ENCODE measurements around the gene PRM3. TPM values are rescaled to one million over a fixed set of nuclear protein-coding genes. Genes with fewer than 3 reads are reported as not detected.

The PRM3 gene
- total RNA-seq, 1 experiment from 2014 or later, result not detected

DNA sequence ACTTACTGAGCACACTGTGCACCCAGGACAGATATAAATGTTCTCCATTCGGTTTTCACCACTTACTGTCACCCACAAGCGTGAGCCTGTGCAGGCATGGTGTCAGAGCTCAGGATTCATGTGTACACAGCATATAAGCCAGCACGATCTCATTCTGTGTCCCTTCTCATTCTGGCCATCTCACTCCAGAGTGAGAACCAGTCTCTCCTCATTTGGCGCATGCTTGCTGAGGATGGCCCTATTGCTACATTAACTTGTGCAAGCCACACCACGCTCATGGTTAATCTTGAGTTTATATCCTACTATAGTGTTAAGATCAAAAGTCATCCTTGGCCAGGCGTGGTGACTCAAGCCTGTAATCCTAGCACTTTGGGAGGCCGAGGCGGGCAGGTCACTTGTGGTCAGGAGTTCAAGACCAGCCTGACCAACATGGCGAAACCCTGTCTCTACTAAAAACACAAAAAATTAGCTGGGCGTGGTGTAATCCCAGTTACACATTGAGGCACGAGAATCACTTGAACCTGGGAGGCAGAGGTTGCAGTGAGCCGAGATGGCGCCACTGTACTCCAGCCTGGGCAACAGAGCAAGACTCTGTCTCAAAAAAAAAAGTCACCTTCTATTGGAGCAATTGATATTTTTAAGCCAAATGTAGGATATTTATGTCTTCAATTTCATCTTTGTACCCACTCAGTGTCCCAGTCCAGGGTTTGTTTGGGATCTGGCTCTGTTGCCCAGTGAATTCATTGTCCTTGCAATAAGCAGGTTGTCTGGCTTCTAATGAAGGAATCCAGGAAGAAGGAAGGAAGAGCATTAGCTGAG is 38.3 kb downstream of the PRM3 start:
- Histone ChIP-seq H3K9me3 (ENCODE audit: control insufficient read depth, low read depth, low read length) (no peaks in the 10 kb centered on the region), H4K8ac (replicated peaks; ENCODE audit: insufficient read length, low read depth, low read length) (no peak overlapping the region), H3K18ac (ENCODE audit: insufficient read length, low read depth, low read length) (no peak overlapping the region), H2BK120ac (ENCODE audit: low read depth, low read length, poor library complexity, severe bottlenecking) (no peak overlapping the region), H3K4ac (ENCODE audit: low read depth, low read length) (no peak overlapping the region), H3K4me2 (ENCODE audit: insufficient read depth, insufficient read length, low read length) (no peak overlapping the region), H3K23ac (ENCODE audit: insufficient read length, low read depth, low read length) (no peak overlapping the region), H2AFZ (ENCODE audit: low read length) (no peak overlapping the region), H3K4me1 (ENCODE audit: insufficient read depth, low read length) (no peaks in the 10 kb centered on the region), H3T11ph (ENCODE audit: low read length) (no peak overlapping the region), H2AK5ac (ENCODE audit: insufficient read length, low read length) (no peak overlapping the region), H3K27ac (ENCODE audit: insufficient read length, low read depth, low read length) (no peak overlapping the region), H2BK12ac (ENCODE audit: insufficient read length, low read depth, low read length) (no peak overlapping the region), H4K91ac (ENCODE audit: insufficient read length, low read depth, low read length) (no peak overlapping the region), H2BK20ac (ENCODE audit: low read depth, low read length, poor library complexity, severe bottlenecking) (no peak overlapping the region), H3K79me2 (ENCODE audit: insufficient read depth, low read length) (no peaks in the 10 kb centered on the region), H3K79me1 (ENCODE audit: insufficient read depth, low read depth, low read length, poor library complexity, severe bottlenecking) (no peaks in the 10 kb centered on the region), H3K23me2 (ENCODE audit: insufficient read length, low read depth, low read length, poor library complexity, severe bottlenecking) (no peaks in the 10 kb centered on the region), H3K9ac (ENCODE audit: extremely low read depth, insufficient read length, low read length) (no peak overlapping the region), H3K56ac (ENCODE audit: insufficient read length, low read depth, low read length) (no peak overlapping the region), H4K5ac (ENCODE audit: insufficient read length, low read depth, low read length) (no peak overlapping the region), H2BK5ac (ENCODE audit: insufficient read length, low read length) (no peak overlapping the region), H3K27me3 (ENCODE audit: insufficient read depth, low read length) (no peaks in the 10 kb centered on the region), H4K20me1 (ENCODE audit: control insufficient read depth, insufficient read depth, insufficient read length) (no peaks in the 10 kb centered on the region), H3K14ac (ENCODE audit: insufficient read depth, low read length) (no peak overlapping the region), H2BK15ac (ENCODE audit: low read depth, low read length) (no peak overlapping the region)
- peaks cover 5% of the 10 kb centered on the region; the same call in 1 of the 2 replicates for H3K27me3 Mint-ChIP-seq (ENCODE audit: low read depth)
- H3K4me3 Mint-ChIP-seq, result no peak overlapping the region
- peaks cover 0 to 6% of the 10 kb centered on the region in 2 experiments; a peak in 3 of 4 replicates for H3K4me1 Mint-ChIP-seq
- no CpG with 5 or more reads among the region's 13 CpGs for WGBS (ENCODE audit: extremely low coverage, insufficient read length, low lambda C conversion rate)
- no peaks in the 10 kb centered on the region for H3K36me3 Mint-ChIP-seq (ENCODE audit: insufficient read depth in 1 of 3, low read depth in 3 of 3)
- DNase-seq, result no peak
- H3K9me3 Mint-ChIP-seq, result no peaks in the 10 kb centered on the region
- no peak overlapping the region for H3K27ac Mint-ChIP-seq
- TF ChIP-seq, protein P1, sequence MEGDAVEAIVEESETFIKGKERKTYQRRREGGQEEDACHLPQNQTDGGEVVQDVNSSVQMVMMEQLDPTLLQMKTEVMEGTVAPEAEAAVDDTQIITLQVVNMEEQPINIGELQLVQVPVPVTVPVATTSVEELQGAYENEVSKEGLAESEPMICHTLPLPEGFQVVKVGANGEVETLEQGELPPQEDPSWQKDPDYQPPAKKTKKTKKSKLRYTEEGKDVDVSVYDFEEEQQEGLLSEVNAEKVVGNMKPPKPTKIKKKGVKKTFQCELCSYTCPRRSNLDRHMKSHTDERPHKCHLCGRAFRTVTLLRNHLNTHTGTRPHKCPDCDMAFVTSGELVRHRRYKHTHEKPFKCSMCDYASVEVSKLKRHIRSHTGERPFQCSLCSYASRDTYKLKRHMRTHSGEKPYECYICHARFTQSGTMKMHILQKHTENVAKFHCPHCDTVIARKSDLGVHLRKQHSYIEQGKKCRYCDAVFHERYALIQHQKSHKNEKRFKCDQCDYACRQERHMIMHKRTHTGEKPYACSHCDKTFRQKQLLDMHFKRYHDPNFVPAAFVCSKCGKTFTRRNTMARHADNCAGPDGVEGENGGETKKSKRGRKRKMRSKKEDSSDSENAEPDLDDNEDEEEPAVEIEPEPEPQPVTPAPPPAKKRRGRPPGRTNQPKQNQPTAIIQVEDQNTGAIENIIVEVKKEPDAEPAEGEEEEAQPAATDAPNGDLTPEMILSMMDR (conservative IDR thresholded peaks at IDR 0.05), result no peak

All from H9 (cell line).